SK-N-MC (cell line): ENCODE data around the gene KNG1.

ENCODE experiments used
- EZH2 ChIP-seq: fragments of 200-600 bp; sonication (generic); IDR thresholded peaks from one replicate; pipeline ENCODE4 v1.6.1; 2017; ENCODE audit warnings: antibody characterized with exemption
- FOXP2 ChIP-seq: optimal IDR thresholded peaks from 2 replicates; pipeline ENCODE3; 2011; ENCODE audit warnings: mild to moderate bottlenecking, moderate library complexity; ENCODE audit not compliant: insufficient read depth; ENCODE audit errors: extremely low read length, control extremely low read depth
- POLR2AphosphoS5 ChIP-seq: IDR thresholded peaks from 2 replicates; pipeline ENCODE4 v1.6.1; 2012; ENCODE audit warnings: mild to moderate bottlenecking, low read depth, low read length, borderline replicate concordance

DNA sequence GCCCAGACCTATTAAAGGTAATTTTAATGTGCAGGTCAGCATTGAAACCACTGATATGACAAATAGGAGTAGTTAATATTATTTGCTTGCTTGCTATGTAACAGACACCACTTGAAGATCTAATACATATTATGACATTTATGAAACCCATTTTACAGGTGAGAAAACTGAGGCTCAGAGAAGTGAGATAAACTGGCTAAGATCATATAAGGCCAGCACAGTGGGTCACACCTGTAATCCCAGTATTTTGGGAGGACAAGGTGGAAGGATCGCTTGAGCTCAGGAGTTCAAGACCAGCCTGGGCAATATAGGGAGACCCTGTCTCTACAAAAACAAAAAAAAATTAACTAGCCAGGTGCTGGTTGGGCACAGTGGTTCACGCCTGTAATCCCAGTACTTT lies 33.2 kb downstream of the KNG1 start:
- no peak for TF ChIP-seq POLR2AphosphoS5
- TF ChIP-seq EZH2, result no peak
- TF ChIP-seq FOXP2, result no peak
